Caco-2 (cell line): Measurements from ENCODE around the gene TALDO1. TPM values are rescaled to one million over a fixed set of nuclear protein-coding genes. Genes with fewer than 3 reads are reported as not detected.

Experiments
- BruUV-seq: library from RNA; stranded (reverse); fragments of 400-500 nt; replicated peaks from 2 replicates; lab custom pipeline; 2021; lab: Mats Ljungman, UMichigan
- CTCF ChIA-PET: fragments of 300-600 bp; sonication (Branson Sonifier 250); formaldehyde crosslinking; loops from one replicate; lab custom pipeline; 2022; ENCODE audit warnings: antibody characterized with exemption; lab: Charles Lee
- POLR2A ChIA-PET: fragments of 300-600 bp; sonication (Branson Sonifier 250); formaldehyde crosslinking; loops from one replicate; lab custom pipeline; 2022; ENCODE audit warnings: antibody characterized with exemption; lab: Charles Lee
- DNase-seq, 2 experiments: peaks; one replicate each; pipeline versions ENCODE4 v3.0.0 to v3.0.0-alpha.2; 2020 to 2022
- H3K27me3 ChIP-seq: replicated peaks from 2 replicates; pipeline ENCODE4 v1.6.0; 2011; ENCODE audit warnings: low read length; ENCODE audit not compliant: control insufficient read depth, insufficient read depth
- H3K36me3 ChIP-seq: 2 replicates; pipeline ENCODE4 v1.5.1; 2011; ENCODE audit warnings: low read length; ENCODE audit not compliant: control insufficient read depth, insufficient read depth
- H3K4me1 ChIP-seq: fragments of 250-450 bp; sonication (Bioruptor Pico); 2 replicates; pipeline ENCODE4 v1.5.1; 2020; ENCODE audit warnings: mild to moderate bottlenecking
- H3K4me3 ChIP-seq: 2 replicates; pipeline ENCODE4 v1.5.1; 2011; ENCODE audit warnings: low read depth, mild to moderate bottlenecking, control low read depth, low read length
- H3K9me3 ChIP-seq: fragments of 250-450 bp; sonication (Bioruptor Pico); 2 replicates; pipeline ENCODE4 v1.5.1; 2020; ENCODE audit warnings: mild to moderate bottlenecking, moderate library complexity
- H3K27ac Mint-ChIP-seq: one replicate; pipeline ENCODE4 v1.8.0; 2022; ENCODE audit warnings: mixed read lengths; ENCODE audit not compliant: unreplicated experiment
- H3K27me3 Mint-ChIP-seq: one replicate; pipeline ENCODE4 v1.8.0; 2022; ENCODE audit warnings: mixed read lengths; ENCODE audit not compliant: insufficient read depth, unreplicated experiment
- H3K36me3 Mint-ChIP-seq: one replicate; pipeline ENCODE4 v1.8.0; 2022; ENCODE audit warnings: mild to moderate bottlenecking, mixed read lengths; ENCODE audit not compliant: insufficient read depth, unreplicated experiment
- H3K4me1 Mint-ChIP-seq: one replicate; pipeline ENCODE4 v1.8.0; 2022; ENCODE audit warnings: low read depth, mixed read lengths; ENCODE audit not compliant: unreplicated experiment
- H3K4me3 Mint-ChIP-seq: one replicate; pipeline ENCODE4 v1.8.0; 2022; ENCODE audit warnings: mild to moderate bottlenecking, moderate library complexity, mixed read lengths; ENCODE audit not compliant: unreplicated experiment
- H3K9me3 Mint-ChIP-seq: one replicate; pipeline ENCODE4 v1.8.0; 2022; ENCODE audit warnings: mixed read lengths; ENCODE audit not compliant: unreplicated experiment
- intact Hi-C: fragments of 100-400 bp; cut with micrococcal nuclease; formaldehyde crosslinking; loops from one replicate; pipeline ENCODE4 v1.10.0; 2022; ENCODE audit not compliant: unreplicated experiment
- total RNA-seq: library from RNA; stranded (reverse); gene quantifications from 2 replicates; pipeline ENCODE4 v1.2.3, GENCODE V29; 2022
- TF ChIP-seq, protein P1 (sequence below), 2 experiments: fragments of 200-600 bp in 1 of 2; IDR thresholded peaks; 1 replicate in 1 of 2; 2 replicates in 1 of 2; pipeline versions ENCODE4 v1.5.1 to v1.8.0; 2011 to 2022; ENCODE audit warnings: antibody characterized with exemption in 1 of 2, control low read depth in 1 of 2, inconsistent platforms in 1 of 2, low read depth in 1 of 2, low read length in 1 of 2, mild to moderate bottlenecking in 1 of 2, moderate library complexity in 1 of 2; ENCODE audit not compliant: insufficient read depth in 1 of 2, severe bottlenecking in 1 of 2, unreplicated experiment in 1 of 2

The TALDO1 gene
- total RNA-seq, 1 experiment from 2014 or later = 293 TPM

DNA sequence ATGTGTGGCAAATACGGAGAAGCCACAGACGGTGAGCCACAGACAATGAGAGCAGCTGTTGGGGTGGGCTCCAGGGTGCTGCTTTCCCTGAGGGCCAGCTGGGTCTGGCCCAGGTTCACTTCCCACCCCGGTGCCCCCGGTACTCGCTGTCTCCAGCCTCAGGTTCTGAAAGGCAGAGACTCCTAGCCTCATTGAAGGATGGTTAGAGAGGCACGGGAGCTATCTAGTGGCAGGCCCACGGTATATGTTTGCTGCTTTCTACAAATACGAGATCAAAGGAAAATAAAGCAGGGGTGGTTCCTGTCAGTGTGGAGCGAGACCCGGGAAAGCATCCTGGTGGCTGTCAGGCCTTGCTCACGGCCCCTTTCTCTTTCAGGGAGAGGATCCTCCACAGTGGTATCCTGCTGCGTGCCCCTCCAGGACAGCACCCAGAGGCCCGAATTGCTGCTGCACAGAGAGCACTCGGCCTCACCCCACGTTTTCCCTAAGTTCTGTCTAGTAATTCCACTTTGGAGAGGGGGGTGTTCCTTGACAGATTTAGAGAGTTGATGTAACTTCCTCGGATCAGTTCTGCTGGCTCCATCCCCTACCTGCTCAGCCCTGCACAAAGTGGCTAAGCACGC is 48.7 kb upstream of the TALDO1 start:
- Mint-ChIP-seq H3K4me1 (peaks cover 4% of the 10 kb centered on the region), H3K36me3 (peaks cover 93% of the 10 kb centered on the region), H3K27me3 (no peaks in the 10 kb centered on the region), H3K9me3 (no peaks in the 10 kb centered on the region), H3K27ac (no peak overlapping the region), H3K4me3 (peak overlapping the region; percentile 15)
- CTCF ChIA-PET = no interaction called here
- Histone ChIP-seq H3K9me3 (no peaks in the 10 kb centered on the region), H3K4me3 (no peak overlapping the region), H3K4me1 (peaks cover 5% of the 10 kb centered on the region), H3K36me3 (peaks cover 7% of the 10 kb centered on the region), H3K27me3 (no peaks in the 10 kb centered on the region)
- DNase-seq = no peak
- intact Hi-C loops = loop anchor here (10.0 kb wide), 1 partner anchor 134 kb away; the partner anchor contains the start of genes LMNTD2 and RASSF7
- no TSS peak for BruUV-seq
- TF ChIP-seq, protein P1, sequence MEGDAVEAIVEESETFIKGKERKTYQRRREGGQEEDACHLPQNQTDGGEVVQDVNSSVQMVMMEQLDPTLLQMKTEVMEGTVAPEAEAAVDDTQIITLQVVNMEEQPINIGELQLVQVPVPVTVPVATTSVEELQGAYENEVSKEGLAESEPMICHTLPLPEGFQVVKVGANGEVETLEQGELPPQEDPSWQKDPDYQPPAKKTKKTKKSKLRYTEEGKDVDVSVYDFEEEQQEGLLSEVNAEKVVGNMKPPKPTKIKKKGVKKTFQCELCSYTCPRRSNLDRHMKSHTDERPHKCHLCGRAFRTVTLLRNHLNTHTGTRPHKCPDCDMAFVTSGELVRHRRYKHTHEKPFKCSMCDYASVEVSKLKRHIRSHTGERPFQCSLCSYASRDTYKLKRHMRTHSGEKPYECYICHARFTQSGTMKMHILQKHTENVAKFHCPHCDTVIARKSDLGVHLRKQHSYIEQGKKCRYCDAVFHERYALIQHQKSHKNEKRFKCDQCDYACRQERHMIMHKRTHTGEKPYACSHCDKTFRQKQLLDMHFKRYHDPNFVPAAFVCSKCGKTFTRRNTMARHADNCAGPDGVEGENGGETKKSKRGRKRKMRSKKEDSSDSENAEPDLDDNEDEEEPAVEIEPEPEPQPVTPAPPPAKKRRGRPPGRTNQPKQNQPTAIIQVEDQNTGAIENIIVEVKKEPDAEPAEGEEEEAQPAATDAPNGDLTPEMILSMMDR (IDR thresholded peaks at IDR 0.05; ENCODE audit: insufficient read depth in 1 of 2, low read depth in 1 of 2, low read length in 1 of 2, severe bottlenecking in 1 of 2, unreplicated experiment in 1 of 2) = no peak
- POLR2A ChIA-PET = interaction anchor here (1.4 kb wide), 1 partner anchor 14 kb away, joined by 3 read pairs; no protein-coding TSS in a partner anchor

DNA sequence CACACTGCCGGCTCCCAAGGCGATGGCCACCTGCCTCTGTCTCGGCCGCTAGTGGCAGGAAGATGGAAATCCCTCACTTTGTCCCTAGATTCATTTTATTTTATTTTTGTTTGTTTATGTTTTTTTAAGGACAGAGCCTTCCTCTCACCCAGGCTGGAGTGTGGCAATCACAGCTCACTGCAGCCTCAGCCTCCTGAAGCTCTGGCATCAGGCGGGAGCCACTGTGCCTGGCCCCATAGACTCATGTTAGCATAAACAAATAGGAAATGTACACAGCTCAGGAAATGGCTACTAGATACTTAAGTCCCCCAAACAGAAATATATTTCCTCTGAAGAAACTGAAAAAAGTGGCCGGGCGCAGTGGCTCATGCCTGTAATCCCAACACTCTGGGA is 48.2 kb upstream of the TALDO1 start:
- ChIA-PET POLR2A (no interaction called here), CTCF (no interaction called here)
- H3K9me3 ChIP-seq = no peaks in the 10 kb centered on the region
- TF ChIP-seq, protein P1 (IDR thresholded peaks at IDR 0.05; ENCODE audit: insufficient read depth in 1 of 2, low read depth in 1 of 2, low read length in 1 of 2, severe bottlenecking in 1 of 2, unreplicated experiment in 1 of 2) = no peak
- DNase-seq = no peak
- BruUV-seq = no TSS peak
- Mint-ChIP-seq H3K4me3 (no peak overlapping the region), H3K27ac (no peak overlapping the region), H3K27me3 (no peaks in the 10 kb centered on the region), H3K4me1 (no peaks in the 10 kb centered on the region), H3K9me3 (no peaks in the 10 kb centered on the region), H3K36me3 (peaks cover 91% of the 10 kb centered on the region)
- H3K27me3 ChIP-seq = no peaks in the 10 kb centered on the region
- H3K36me3 ChIP-seq = peaks cover 7% of the 10 kb centered on the region
- H3K4me3 ChIP-seq = no peak overlapping the region
- H3K4me1 ChIP-seq = no peaks in the 10 kb centered on the region
- intact Hi-C loops = loop anchor here (10.0 kb wide), 1 partner anchor 134 kb away; the partner anchor contains the start of genes LMNTD2 and RASSF7

DNA sequence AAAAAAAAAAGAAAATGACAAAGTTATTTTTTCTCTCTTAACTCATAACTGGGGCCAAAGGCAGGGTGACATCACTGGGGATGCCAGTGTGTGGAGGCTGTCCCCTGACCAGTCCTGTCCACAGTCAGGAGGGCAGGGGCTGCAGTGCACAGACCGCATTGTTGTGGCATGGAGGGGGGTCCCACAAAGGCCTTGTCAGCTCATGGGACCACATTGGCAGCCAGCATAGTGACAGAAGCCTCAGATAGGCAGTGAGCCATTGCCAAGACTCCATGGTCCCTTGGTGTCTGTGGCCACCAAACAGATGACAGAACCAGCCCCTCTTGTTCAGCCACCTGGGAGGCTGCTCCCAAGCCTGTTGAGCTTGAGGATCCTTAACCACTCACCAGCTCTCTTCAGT is 47.5 kb upstream of the TALDO1 start:
- no peak for DNase-seq
- H3K36me3 ChIP-seq = peaks cover 7% of the 10 kb centered on the region
- no peak overlapping the region for H3K27ac Mint-ChIP-seq
- POLR2A ChIA-PET = no interaction called here
- H3K36me3 Mint-ChIP-seq = peaks cover 91% of the 10 kb centered on the region
- no peaks in the 10 kb centered on the region for H3K27me3 ChIP-seq
- BruUV-seq = no TSS peak
- no peak overlapping the region for H3K4me3 ChIP-seq
- H3K4me1 Mint-ChIP-seq = no peaks in the 10 kb centered on the region
- H3K9me3 ChIP-seq = no peaks in the 10 kb centered on the region
- TF ChIP-seq, protein P1 (IDR thresholded peaks at IDR 0.05; ENCODE audit: insufficient read depth in 1 of 2, low read depth in 1 of 2, low read length in 1 of 2, severe bottlenecking in 1 of 2, unreplicated experiment in 1 of 2) = no peak
- no peaks in the 10 kb centered on the region for H3K9me3 Mint-ChIP-seq
- intact Hi-C loops = loop anchor here (10.0 kb wide), 1 partner anchor 135 kb away; the partner anchor contains the start of genes LMNTD2 and RASSF7
- no peak overlapping the region for H3K4me3 Mint-ChIP-seq
- H3K4me1 ChIP-seq = peaks cover 2% of the 10 kb centered on the region; the same call in 1 of the 2 replicates
- CTCF ChIA-PET = no interaction called here
- no peaks in the 10 kb centered on the region for H3K27me3 Mint-ChIP-seq
